GM12878 (cell line): ENCODE results near the gene TSSK2. TPM values are rescaled to one million over a fixed set of nuclear protein-coding genes. Genes with fewer than 3 reads are reported as not detected.

Source experiments
- ATAC-seq: fragments of 200-7000 bp; cut with Tn5 transposase; 3 replicates; pipeline ENCODE4 v1.9.1; 2020; ENCODE audit warnings: mild to moderate bottlenecking, moderate library complexity
- BruUV-seq: library from RNA; stranded (reverse); fragments of 400-500 nt; replicated peaks from 2 replicates; lab custom pipeline; 2021; lab: Mats Ljungman, UMichigan
- CTCF ChIA-PET: fragments of 300-600 bp; sonication (Branson Sonifier 250); formaldehyde crosslinking; extraction: SDS; loops from one replicate; lab custom pipeline; 2021; ENCODE audit warnings: inconsistent platforms; lab: Yijun Ruan, JAX
- POLR2A ChIA-PET: fragments of 350-600 bp; formaldehyde crosslinking; extraction: SDS; loops from one replicate; lab custom pipeline; 2021; ENCODE audit warnings: inconsistent platforms; lab: Charles Lee
- RAD21 ChIA-PET: fragments of 300-600 bp; sonication (Branson Sonifier 250); formaldehyde crosslinking; loops from one replicate; lab custom pipeline; 2023; ENCODE audit warnings: antibody characterized with exemption; ENCODE audit not compliant: unreplicated experiment; lab: Charles Lee
- SMC1A ChIA-PET: fragments of 300-600 bp; sonication (Branson Sonifier 250); formaldehyde crosslinking; loops from one replicate; lab custom pipeline; 2023; ENCODE audit not compliant: unreplicated experiment, uncharacterized antibody; lab: Charles Lee
- DNase-seq: peaks from one replicate; pipeline ENCODE4 v3.0.0-alpha.2; 2011; ENCODE audit warnings: low read depth, low spot score
- FAIRE-seq: peaks from 3 replicates; lab custom pipeline; 2011; peaks lifted over from hg19 to GRCh38; lab: Jason Lieb, UNC
- H2AFZ ChIP-seq: 2 replicates; pipeline ENCODE4 v1.6.0; 2011; ENCODE audit warnings: low read depth, low read length, control low read depth; ENCODE audit not compliant: control insufficient read depth
- H3K27ac ChIP-seq: 2 replicates; pipeline ENCODE4 v1.5.1; 2011; ENCODE audit warnings: control low read depth; ENCODE audit not compliant: control insufficient read depth, insufficient read depth
- H3K27me3 ChIP-seq, 2 experiments: replicated peaks in 1 of 2; 2 replicates each; pipeline versions ENCODE4 v1.6.0 to v1.6.1; 2011; ENCODE audit warnings: low read length in 1 of 2; ENCODE audit not compliant: control insufficient read depth in 2 of 2, insufficient read depth in 2 of 2
- H3K36me3 ChIP-seq, 2 experiments: 2 replicates each; pipeline ENCODE4 v1.5.1; 2011; ENCODE audit warnings: low read length in 1 of 2; ENCODE audit not compliant: control insufficient read depth in 2 of 2, insufficient read depth in 2 of 2
- H3K4me1 ChIP-seq: 2 replicates; pipeline ENCODE4 v1.6.1; 2011; ENCODE audit warnings: mild to moderate bottlenecking, low read length, moderate library complexity, mixed read lengths; ENCODE audit not compliant: control insufficient read depth, insufficient read depth
- H3K4me2 ChIP-seq: 2 replicates; pipeline ENCODE4 v1.6.0; 2011; ENCODE audit warnings: control low read depth; ENCODE audit not compliant: control insufficient read depth, insufficient read depth
- H3K4me3 ChIP-seq: fragments of 200-600 bp; sonication (generic); 2 replicates; pipeline ENCODE4 v1.5.1; 2016
- H3K79me2 ChIP-seq: 2 replicates; pipeline ENCODE4 v1.6.0; 2011; ENCODE audit warnings: low read length; ENCODE audit not compliant: control insufficient read depth, insufficient read depth
- H3K9ac ChIP-seq: 2 replicates; pipeline ENCODE4 v1.8.0; 2011; ENCODE audit warnings: low read length, control low read depth, mixed read lengths; ENCODE audit not compliant: control insufficient read depth, insufficient read depth
- H3K9me3 ChIP-seq: replicated peaks from 3 replicates; pipeline ENCODE4 v1.5.1; 2011; ENCODE audit warnings: mild to moderate bottlenecking, low read length; ENCODE audit not compliant: control insufficient read depth, insufficient read depth
- H4K20me1 ChIP-seq: 2 replicates; pipeline ENCODE4 v1.6.0; 2011; ENCODE audit not compliant: control insufficient read depth, insufficient read depth
- ASH2L ChIP-seq: fragments of 300-600, 200-600 bp; sonication (generic); IDR thresholded peaks from 2 replicates; pipeline ENCODE4 v1.6.1; 2017; ENCODE audit warnings: low read depth, mild to moderate bottlenecking, borderline replicate concordance
- ATF7 ChIP-seq: fragments of 450-650 bp; IDR thresholded peaks from 2 replicates; pipeline ENCODE4 v1.6.1; 2016; ENCODE audit warnings: low read depth, mild to moderate bottlenecking
- EZH2 ChIP-seq: IDR thresholded peaks from 2 replicates; pipeline ENCODE4 v1.6.1; 2012; ENCODE audit warnings: low read depth, mild to moderate bottlenecking, control low read depth, inconsistent platforms, low read length, borderline replicate concordance; ENCODE audit not compliant: control insufficient read depth
- KDM1A ChIP-seq: fragments of 200-600 bp; sonication (generic); IDR thresholded peaks from 2 replicates; pipeline ENCODE4 v1.6.1; 2016; ENCODE audit warnings: borderline replicate concordance
- LARP7 ChIP-seq: fragments of 450-650 bp; IDR thresholded peaks from 2 replicates; pipeline ENCODE4 v1.6.1; 2017; ENCODE audit warnings: mild to moderate bottlenecking
- MEF2B ChIP-seq: fragments of 450-650 bp; IDR thresholded peaks from 2 replicates; pipeline ENCODE4 v1.6.1; 2018; ENCODE audit warnings: mild to moderate bottlenecking, moderate library complexity; ENCODE audit not compliant: partially characterized antibody, poor library complexity, severe bottlenecking
- MYC ChIP-seq: IDR thresholded peaks from 2 replicates; pipeline ENCODE4 v1.6.1; 2011; ENCODE audit warnings: mild to moderate bottlenecking, low read length, moderate library complexity, inconsistent platforms; ENCODE audit not compliant: insufficient read depth, insufficient replicate concordance, insufficient read length, severe bottlenecking
- RAD21 ChIP-seq: IDR thresholded peaks from 2 replicates; pipeline ENCODE4 v1.6.1; 2011; ENCODE audit warnings: mild to moderate bottlenecking, low read depth, low read length, moderate library complexity; ENCODE audit not compliant: insufficient read depth
- SMAD5 ChIP-seq: IDR thresholded peaks from 2 replicates; pipeline ENCODE4 v1.6.1; 2016; ENCODE audit warnings: antibody characterized with exemption, low read depth
- SMARCA5 ChIP-seq: fragments of 450-650 bp; IDR thresholded peaks from 2 replicates; pipeline ENCODE4 v1.6.1; 2017; ENCODE audit warnings: mild to moderate bottlenecking
- ZSCAN29 ChIP-seq: fragments of 450-650 bp; IDR thresholded peaks from 2 replicates; pipeline ENCODE4 v1.6.1; 2017; ENCODE audit warnings: mild to moderate bottlenecking, moderate library complexity
- WGBS: methylation state at CpG from one replicate; pipeline ENCODE4 v1.1.6; 2016; ENCODE audit warnings: low lambda C conversion rate; ENCODE audit not compliant: insufficient replicate concordance, insufficient coverage; ENCODE audit errors: missing lambda C conversion rate; 5-methylcytosine and 5-hydroxymethylcytosine counted together
- in situ Hi-C: fragments of 300-500 bp; cut with MboI; formaldehyde crosslinking; loops from 9 replicates; pipeline ENCODE4 v1.14.3; 2018; ENCODE audit warnings: mixed read lengths
- intact Hi-C: fragments of 100-400 bp; cut with micrococcal nuclease; formaldehyde crosslinking; loops from one replicate; pipeline ENCODE4 v1.14.2; 2022; ENCODE audit not compliant: unreplicated experiment
- polyA plus RNA-seq, 11 experiments: library from polyadenylated mRNA; depleted of rRNA in 4 of 11; unstranded in 6 of 11; stranded (reverse) in 5 of 11; fragments of >200 nt; fragmentation: Nextera tagmentation in 4 of 11; fragmentation: Illumina TruSeq in 1 of 11; extraction: Ambion mirVana in 4 of 11; extraction: Trizol in 1 of 11; gene quantifications; 1 replicate in 1 of 11; 2 replicates in 10 of 11; pipeline versions ENCODE4 v1.2.1 to v1.2.3, GENCODE V29; 2011 to 2016; ENCODE audit warnings: inconsistent platforms in 2 of 11, missing spikeins in 2 of 11, low read depth in 1 of 11
- total RNA-seq, 4 experiments: library from RNA; depleted of rRNA in 3 of 4; stranded (reverse); fragments of >200 nt in 3 of 4; fragmentation: Illumina TruSeq in 1 of 4; extraction: Trizol in 1 of 4; gene quantifications; 2 replicates each; pipeline versions ENCODE4 v1.2.1 to v1.2.3, GENCODE V29; 2013 to 2021
- TF ChIP-seq, protein P1 (sequence below): fragments of 450-650 bp; formaldehyde crosslinking; IDR thresholded peaks from 2 replicates; pipeline ENCODE4 v1.4.0; 2020; ENCODE audit warnings: mild to moderate bottlenecking, moderate library complexity
- TF ChIP-seq, protein P2 (sequence below): fragments of 450-650 bp; conservative IDR thresholded peaks from 2 replicates; pipeline ENCODE4 v1.6.1; 2017; ENCODE audit warnings: mild to moderate bottlenecking, moderate library complexity
- TF ChIP-seq, protein P3 (sequence below): IDR thresholded peaks from 2 replicates; pipeline ENCODE4 v1.6.1; 2012; ENCODE audit warnings: mild to moderate bottlenecking, low read depth, low read length

The TSSK2 gene
- total and polyA plus RNA-seq, 10 of the 15 experiments (the other 5 are each of a cell fraction or from before 2014, with no cell fraction given), result 0.03 to 0.17 TPM; not detected in 8

DNA sequence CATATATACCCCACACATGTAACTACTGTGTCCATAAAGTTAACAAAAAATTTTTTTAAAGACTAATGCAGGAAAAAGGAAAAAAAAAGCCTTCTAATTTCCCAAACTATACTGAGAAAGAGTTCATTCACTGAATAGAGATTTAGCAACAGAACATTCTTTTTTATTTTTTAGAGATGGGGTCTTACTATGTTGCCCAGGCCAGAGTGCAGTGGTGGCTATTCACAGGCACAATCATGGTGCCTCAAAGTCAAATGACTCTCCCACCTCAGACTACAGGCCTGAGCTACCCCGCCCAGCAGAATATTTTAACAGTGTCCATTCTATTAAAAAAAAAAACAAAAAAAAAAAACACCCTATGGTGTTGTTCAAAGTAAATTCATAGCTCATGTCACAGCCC is 34.6 kb upstream of the TSSK2 start:
- ChIA-PET RAD21 (no interaction called here), SMC1A (interaction anchor here (1.6 kb wide), 1 partner anchor 21 kb away, joined by 3 read pairs; no protein-coding TSS in a partner anchor), POLR2A (interaction anchor here (0.5 kb wide), 1 partner anchor 324 kb away, joined by 3 read pairs; no protein-coding TSS in a partner anchor), CTCF (interaction anchor here (0.9 kb wide), 1 partner anchor 20 kb away, joined by 6 read pairs; no protein-coding TSS in a partner anchor)
- Histone ChIP-seq H3K36me3 (peaks cover 3 to 7% of the 10 kb centered on the region in 2 experiments; a peak in 3 of 4 replicates), H3K4me2 (no peak overlapping the region), H3K9ac (no peak overlapping the region), H3K4me3 (no peak overlapping the region), H3K4me1 (no peaks in the 10 kb centered on the region), H2AFZ (no peak overlapping the region), H3K9me3 (no peaks in the 10 kb centered on the region), H4K20me1 (no peaks in the 10 kb centered on the region; the same call in 1 of the 2 replicates), H3K27ac (no peak overlapping the region), H3K79me2 (peaks cover 3% of the 10 kb centered on the region), H3K27me3 (no peaks in the 10 kb centered on the region)
- in situ Hi-C loops (no loop called here), intact Hi-C loops (no loop called here)
- no peak for FAIRE-seq
- BruUV-seq, result no TSS peak
- 100% methylated on average over 1 of the region's 1 CpG for WGBS
- TF ChIP-seq, protein P1, sequence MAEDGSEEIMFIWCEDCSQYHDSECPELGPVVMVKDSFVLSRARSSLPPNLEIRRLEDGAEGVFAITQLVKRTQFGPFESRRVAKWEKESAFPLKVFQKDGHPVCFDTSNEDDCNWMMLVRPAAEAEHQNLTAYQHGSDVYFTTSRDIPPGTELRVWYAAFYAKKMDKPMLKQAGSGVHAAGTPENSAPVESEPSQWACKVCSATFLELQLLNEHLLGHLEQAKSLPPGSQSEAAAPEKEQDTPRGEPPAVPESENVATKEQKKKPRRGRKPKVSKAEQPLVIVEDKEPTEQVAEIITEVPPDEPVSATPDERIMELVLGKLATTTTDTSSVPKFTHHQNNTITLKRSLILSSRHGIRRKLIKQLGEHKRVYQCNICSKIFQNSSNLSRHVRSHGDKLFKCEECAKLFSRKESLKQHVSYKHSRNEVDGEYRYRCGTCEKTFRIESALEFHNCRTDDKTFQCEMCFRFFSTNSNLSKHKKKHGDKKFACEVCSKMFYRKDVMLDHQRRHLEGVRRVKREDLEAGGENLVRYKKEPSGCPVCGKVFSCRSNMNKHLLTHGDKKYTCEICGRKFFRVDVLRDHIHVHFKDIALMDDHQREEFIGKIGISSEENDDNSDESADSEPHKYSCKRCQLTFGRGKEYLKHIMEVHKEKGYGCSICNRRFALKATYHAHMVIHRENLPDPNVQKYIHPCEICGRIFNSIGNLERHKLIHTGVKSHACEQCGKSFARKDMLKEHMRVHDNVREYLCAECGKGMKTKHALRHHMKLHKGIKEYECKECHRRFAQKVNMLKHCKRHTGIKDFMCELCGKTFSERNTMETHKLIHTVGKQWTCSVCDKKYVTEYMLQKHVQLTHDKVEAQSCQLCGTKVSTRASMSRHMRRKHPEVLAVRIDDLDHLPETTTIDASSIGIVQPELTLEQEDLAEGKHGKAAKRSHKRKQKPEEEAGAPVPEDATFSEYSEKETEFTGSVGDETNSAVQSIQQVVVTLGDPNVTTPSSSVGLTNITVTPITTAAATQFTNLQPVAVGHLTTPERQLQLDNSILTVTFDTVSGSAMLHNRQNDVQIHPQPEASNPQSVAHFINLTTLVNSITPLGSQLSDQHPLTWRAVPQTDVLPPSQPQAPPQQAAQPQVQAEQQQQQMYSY (CRISPR knock-in tag), result no peak
- no peak for TF ChIP-seq ATF7
- TF ChIP-seq, protein P2, sequence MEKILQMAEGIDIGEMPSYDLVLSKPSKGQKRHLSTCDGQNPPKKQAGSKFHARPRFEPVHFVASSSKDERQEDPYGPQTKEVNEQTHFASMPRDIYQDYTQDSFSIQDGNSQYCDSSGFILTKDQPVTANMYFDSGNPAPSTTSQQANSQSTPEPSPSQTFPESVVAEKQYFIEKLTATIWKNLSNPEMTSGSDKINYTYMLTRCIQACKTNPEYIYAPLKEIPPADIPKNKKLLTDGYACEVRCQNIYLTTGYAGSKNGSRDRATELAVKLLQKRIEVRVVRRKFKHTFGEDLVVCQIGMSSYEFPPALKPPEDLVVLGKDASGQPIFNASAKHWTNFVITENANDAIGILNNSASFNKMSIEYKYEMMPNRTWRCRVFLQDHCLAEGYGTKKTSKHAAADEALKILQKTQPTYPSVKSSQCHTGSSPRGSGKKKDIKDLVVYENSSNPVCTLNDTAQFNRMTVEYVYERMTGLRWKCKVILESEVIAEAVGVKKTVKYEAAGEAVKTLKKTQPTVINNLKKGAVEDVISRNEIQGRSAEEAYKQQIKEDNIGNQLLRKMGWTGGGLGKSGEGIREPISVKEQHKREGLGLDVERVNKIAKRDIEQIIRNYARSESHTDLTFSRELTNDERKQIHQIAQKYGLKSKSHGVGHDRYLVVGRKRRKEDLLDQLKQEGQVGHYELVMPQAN, result no peak
- TF ChIP-seq RAD21, result no peak
- no peak for TF ChIP-seq ZSCAN29
- TF ChIP-seq, protein P3, sequence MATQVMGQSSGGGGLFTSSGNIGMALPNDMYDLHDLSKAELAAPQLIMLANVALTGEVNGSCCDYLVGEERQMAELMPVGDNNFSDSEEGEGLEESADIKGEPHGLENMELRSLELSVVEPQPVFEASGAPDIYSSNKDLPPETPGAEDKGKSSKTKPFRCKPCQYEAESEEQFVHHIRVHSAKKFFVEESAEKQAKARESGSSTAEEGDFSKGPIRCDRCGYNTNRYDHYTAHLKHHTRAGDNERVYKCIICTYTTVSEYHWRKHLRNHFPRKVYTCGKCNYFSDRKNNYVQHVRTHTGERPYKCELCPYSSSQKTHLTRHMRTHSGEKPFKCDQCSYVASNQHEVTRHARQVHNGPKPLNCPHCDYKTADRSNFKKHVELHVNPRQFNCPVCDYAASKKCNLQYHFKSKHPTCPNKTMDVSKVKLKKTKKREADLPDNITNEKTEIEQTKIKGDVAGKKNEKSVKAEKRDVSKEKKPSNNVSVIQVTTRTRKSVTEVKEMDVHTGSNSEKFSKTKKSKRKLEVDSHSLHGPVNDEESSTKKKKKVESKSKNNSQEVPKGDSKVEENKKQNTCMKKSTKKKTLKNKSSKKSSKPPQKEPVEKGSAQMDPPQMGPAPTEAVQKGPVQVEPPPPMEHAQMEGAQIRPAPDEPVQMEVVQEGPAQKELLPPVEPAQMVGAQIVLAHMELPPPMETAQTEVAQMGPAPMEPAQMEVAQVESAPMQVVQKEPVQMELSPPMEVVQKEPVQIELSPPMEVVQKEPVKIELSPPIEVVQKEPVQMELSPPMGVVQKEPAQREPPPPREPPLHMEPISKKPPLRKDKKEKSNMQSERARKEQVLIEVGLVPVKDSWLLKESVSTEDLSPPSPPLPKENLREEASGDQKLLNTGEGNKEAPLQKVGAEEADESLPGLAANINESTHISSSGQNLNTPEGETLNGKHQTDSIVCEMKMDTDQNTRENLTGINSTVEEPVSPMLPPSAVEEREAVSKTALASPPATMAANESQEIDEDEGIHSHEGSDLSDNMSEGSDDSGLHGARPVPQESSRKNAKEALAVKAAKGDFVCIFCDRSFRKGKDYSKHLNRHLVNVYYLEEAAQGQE, result no peak
- TF ChIP-seq KDM1A, result no peak
- no peak for TF ChIP-seq EZH2
- TF ChIP-seq ASH2L, result no peak
- TF ChIP-seq LARP7, result no peak
- TF ChIP-seq MYC, result no peak
- TF ChIP-seq SMARCA5, result no peak
- no peak for TF ChIP-seq SMAD5
- no peak for TF ChIP-seq MEF2B
- no peak for ATAC-seq
- DNase-seq, result no peak
